GM23338 (cell line): ENCODE results near the gene ZBTB44. TPM values are rescaled to one million over a fixed set of nuclear protein-coding genes. Genes with fewer than 3 reads are reported as not detected.

Source experiments
- ATAC-seq: fragments of 200-7000 bp; cut with Tn5 transposase; 3 replicates; pipeline ENCODE4 v1.9.1; 2020
- DNase-seq: peaks from one replicate; pipeline ENCODE4 v3.0.0-alpha.2; 2015; ENCODE audit warnings: low spot score
- H2AFZ ChIP-seq: fragments of 200-600 bp; sonication (generic); 2 replicates; pipeline ENCODE4 v1.8.0; 2016; ENCODE audit warnings: antibody characterized with exemption, mild to moderate bottlenecking, moderate library complexity
- H3F3A ChIP-seq: fragments of 200-600 bp; sonication (generic); replicated peaks from 2 replicates; pipeline ENCODE4 v1.8.0; 2017; ENCODE audit warnings: antibody characterized with exemption, mixed run types, low read depth
- H3K27ac ChIP-seq: fragments of 200-600 bp; sonication (generic); 2 replicates; pipeline ENCODE4 v1.6.1; 2016; ENCODE audit warnings: low read depth
- H3K27me3 ChIP-seq: fragments of 200-600 bp; sonication (generic); 2 replicates; pipeline ENCODE4 v1.8.0; 2016; ENCODE audit warnings: mild to moderate bottlenecking, mixed run types, moderate library complexity; ENCODE audit not compliant: insufficient read depth
- H3K36me3 ChIP-seq: fragments of 200-600 bp; sonication (generic); 2 replicates; pipeline ENCODE4 v1.8.0; 2016; ENCODE audit warnings: mild to moderate bottlenecking; ENCODE audit not compliant: insufficient read depth
- H3K4me1 ChIP-seq: fragments of 200-600 bp; sonication (generic); 2 replicates; pipeline ENCODE4 v1.8.0; 2016; ENCODE audit warnings: mild to moderate bottlenecking, moderate library complexity; ENCODE audit not compliant: insufficient read depth
- H3K4me2 ChIP-seq: fragments of 200-600 bp; sonication (generic); 2 replicates; pipeline ENCODE4 v1.7.1; 2017; ENCODE audit warnings: mixed run types
- H3K4me3 ChIP-seq: fragments of 200-600 bp; sonication (generic); 2 replicates; pipeline ENCODE4 v1.6.1; 2016; ENCODE audit warnings: mixed run types
- H3K79me2 ChIP-seq: fragments of 200-600 bp; sonication (generic); replicated peaks from 2 replicates; pipeline ENCODE4 v1.8.0; 2017; ENCODE audit warnings: mild to moderate bottlenecking; ENCODE audit not compliant: insufficient read depth
- H3K9me2 ChIP-seq: fragments of 200-600 bp; sonication (generic); 2 replicates; pipeline ENCODE4 v1.8.0; 2017; ENCODE audit not compliant: insufficient read depth
- H4K20me1 ChIP-seq: fragments of 200-600 bp; sonication (generic); replicated peaks from 2 replicates; pipeline ENCODE4 v1.8.0; 2017; ENCODE audit warnings: mild to moderate bottlenecking; ENCODE audit not compliant: insufficient read depth
- H3K27ac Mint-ChIP-seq: 2 replicates; pipeline ENCODE4 v1.8.0; 2020; ENCODE audit warnings: inconsistent platforms, mild to moderate bottlenecking, moderate library complexity, mixed read lengths
- H3K27me3 Mint-ChIP-seq: 3 replicates; pipeline ENCODE4 v1.8.0; 2022; ENCODE audit warnings: low read depth, mild to moderate bottlenecking, moderate library complexity, mixed read lengths, inconsistent platforms; ENCODE audit not compliant: insufficient read depth, poor library complexity
- H3K36me3 Mint-ChIP-seq: 3 replicates; pipeline ENCODE4 v1.8.0; 2021; ENCODE audit warnings: low read depth, mild to moderate bottlenecking, inconsistent platforms, moderate library complexity, mixed read lengths
- H3K4me1 Mint-ChIP-seq: 3 replicates; pipeline ENCODE4 v1.8.0; 2020; ENCODE audit warnings: mild to moderate bottlenecking, inconsistent platforms, mixed read lengths
- H3K4me3 Mint-ChIP-seq: 3 replicates; pipeline ENCODE4 v1.8.0; 2021; ENCODE audit warnings: moderate library complexity, mild to moderate bottlenecking, inconsistent platforms, mixed read lengths
- H3K9me3 Mint-ChIP-seq: 3 replicates; pipeline ENCODE4 v1.8.0; 2020; ENCODE audit warnings: moderate library complexity, mild to moderate bottlenecking, inconsistent platforms, mixed read lengths
- CREB1 ChIP-seq: fragments of 250-450 bp; sonication (Bioruptor Pico); IDR thresholded peaks from 2 replicates; pipeline ENCODE4 v1.5.0; 2020; ENCODE audit warnings: low read depth, mild to moderate bottlenecking, moderate library complexity
- CTCF ChIP-seq, 2 experiments: fragments of 200-600 bp in 1 of 2; sonication (generic) in 1 of 2; conservative IDR thresholded peaks; 2 replicates each; pipeline versions ENCODE4 v1.5.1 to v1.6.1; 2016 to 2017; ENCODE audit warnings: antibody characterized with exemption in 2 of 2, low read depth in 2 of 2, mild to moderate bottlenecking in 2 of 2, moderate library complexity in 1 of 2
- EZH2 ChIP-seq: fragments of 200-600 bp; sonication (generic); IDR thresholded peaks from one replicate; pipeline ENCODE4 v1.8.0; 2017; ENCODE audit warnings: antibody characterized with exemption, mild to moderate bottlenecking, low read depth; ENCODE audit not compliant: unreplicated experiment
- EZH2phosphoT487 ChIP-seq: fragments of 200-600 bp; sonication (generic); IDR thresholded peaks from one replicate; pipeline ENCODE4 v1.8.1; 2018; ENCODE audit warnings: antibody characterized with exemption; ENCODE audit not compliant: unreplicated experiment
- JUNB ChIP-seq: IDR thresholded peaks from one replicate; pipeline ENCODE4 v1.6.1; 2016; ENCODE audit warnings: antibody characterized with exemption; ENCODE audit not compliant: unreplicated experiment
- NANOG ChIP-seq: IDR thresholded peaks from 2 replicates; pipeline ENCODE4 v1.6.1; 2016; ENCODE audit warnings: antibody characterized with exemption, borderline replicate concordance
- POLR2AphosphoS5 ChIP-seq: IDR thresholded peaks from 2 replicates; pipeline ENCODE4 v1.6.1; 2016; ENCODE audit warnings: antibody characterized with exemption, low read depth
- REST ChIP-seq: IDR thresholded peaks from one replicate; pipeline ENCODE4 v1.6.1; 2018; ENCODE audit warnings: antibody characterized with exemption; ENCODE audit not compliant: unreplicated experiment
- STAT1 ChIP-seq: IDR thresholded peaks from one replicate; pipeline ENCODE4 v1.6.1; 2016; ENCODE audit warnings: antibody characterized with exemption; ENCODE audit not compliant: unreplicated experiment
- ZNF114 ChIP-seq: fragments of 250-450 bp; sonication (Bioruptor Pico); IDR thresholded peaks from 2 replicates; pipeline ENCODE4 v1.5.0; 2020; ENCODE audit warnings: mild to moderate bottlenecking, moderate library complexity
- ZNF331 ChIP-seq: fragments of 250-450 bp; sonication (Bioruptor Pico); IDR thresholded peaks from 2 replicates; pipeline ENCODE4 v1.5.0; 2020; ENCODE audit warnings: low read depth, mild to moderate bottlenecking, moderate library complexity
- ZNF462 ChIP-seq: fragments of 250-450 bp; sonication (Bioruptor Pico); IDR thresholded peaks from 2 replicates; pipeline ENCODE4 v1.5.0; 2020; ENCODE audit warnings: mild to moderate bottlenecking, moderate library complexity
- polyA plus RNA-seq: library from polyadenylated mRNA; unstranded; fragments of >200 nt; fragmentation: Nextera tagmentation; extraction: Ambion mirVana; gene quantifications from 2 replicates; pipeline ENCODE4 v1.2.1, GENCODE V29; 2016
- total RNA-seq: library from RNA; depleted of rRNA; stranded (reverse); fragments of >200 nt; shearing (Covaris generic); gene quantifications from 2 replicates; pipeline ENCODE4 v1.2.3, GENCODE V29; 2014

ZBTB44 gene
- total and polyA plus RNA-seq, 2 experiments from 2014 or later, result 61.2 to 102 TPM

- TF ChIP-seq ZNF114 (no peak), EZH2phosphoT487 (no peak), STAT1 (no peak), NANOG (no peak)
Measured at GRCh38 chr11:130330101-130330684, 15.5 kb upstream of the ZBTB44 start (continued).

GRCh38 chr11:130328420-130328819 is 13.7 kb upstream of the ZBTB44 start:
- H3K4me3 ChIP-seq, result no peak overlapping the region
- DNase-seq (no peak), ATAC-seq (no peak)
- peaks cover 27% of the 10 kb centered on the region; the same call in 2 of the 3 replicates for H3K36me3 Mint-ChIP-seq
- H4K20me1 ChIP-seq, result no peaks in the 10 kb centered on the region
- H3K27ac ChIP-seq, result no peak overlapping the region
- H3F3A ChIP-seq, result no peaks in the 10 kb centered on the region; the same call in 1 of the 2 replicates
- no peak overlapping the region for H2AFZ ChIP-seq
- no peak overlapping the region for H3K4me3 Mint-ChIP-seq
- H3K27ac Mint-ChIP-seq, result no peak overlapping the region
- peaks cover 2% of the 10 kb centered on the region for H3K27me3 Mint-ChIP-seq
- H3K79me2 ChIP-seq, result no peaks in the 10 kb centered on the region
- no peak overlapping the region for H3K4me2 ChIP-seq
- H3K9me2 ChIP-seq, result peaks cover 3% of the 10 kb centered on the region; the same call in 1 of the 2 replicates
- H3K4me1 ChIP-seq, result peaks cover 11% of the 10 kb centered on the region
- H3K4me1 Mint-ChIP-seq, result peaks cover 11% of the 10 kb centered on the region
- no peaks in the 10 kb centered on the region for H3K36me3 ChIP-seq
- H3K9me3 Mint-ChIP-seq, result peaks cover 12% of the 10 kb centered on the region; the same call in 2 of the 3 replicates
- H3K27me3 ChIP-seq, result no peaks in the 10 kb centered on the region
- TF ChIP-seq ZNF114, result no peak
- no peak for TF ChIP-seq CREB1 (CRISPR knock-in tag)
- no peak for TF ChIP-seq REST
- TF ChIP-seq ZNF462 (CRISPR knock-in tag), result no peak
- no peak for TF ChIP-seq EZH2phosphoT487
- TF ChIP-seq STAT1, result no peak
- no peak for TF ChIP-seq POLR2AphosphoS5
- TF ChIP-seq NANOG, result no peak
- TF ChIP-seq JUNB, result no peak
- TF ChIP-seq CTCF (conservative IDR thresholded peaks at IDR 0.05; ENCODE audit: low read depth in 2 of 2), result no peak
- no peak for TF ChIP-seq EZH2
- no peak for TF ChIP-seq ZNF331 (CRISPR knock-in tag)
